NCI-H526 (cell line): ENCODE data around the gene HYDIN.

ENCODE experiments used
- DNase-seq, 2 experiments: peaks; one replicate each; lab custom pipeline; 2025; lab: John Stamatoyannopoulos, UW

The HYDIN gene

GRCh38 chr16:71230122-71230845, at the start of gene HYDIN:
HYDIN (minus strand) TSS chr16:71230722; CDS start chr16:71186895, 43,827 bp downstream.
- peak; percentile 60 to 84 for DNase-seq

GRCh38 chr16:71276589-71277334, 46.2 kb upstream of the HYDIN start:
- no peak for DNase-seq

GRCh38 chr16:71273384-71273783, 42.9 kb upstream of the HYDIN start:
- DNase-seq = no peak

GRCh38 chr16:71264299-71264698, 33.8 kb upstream of the HYDIN start:
- DNase-seq = no peak

- DNase-seq = no peak
These were observed 33.1 kb upstream of the HYDIN start for GRCh38 chr16:71263582-71263981.

GRCh38 chr16:71262391-71262790, 31.9 kb upstream of the HYDIN start:
- DNase-seq = no peak

GRCh38 chr16:71260995-71261394, 30.5 kb upstream of the HYDIN start:
- DNase-seq = no peak

- no peak for DNase-seq
These were observed 28.6 kb upstream of the HYDIN start for GRCh38 chr16:71259086-71259485.

GRCh38 chr16:71258372-71258771, 27.9 kb upstream of the HYDIN start:
- no peak for DNase-seq

- DNase-seq = no peak
These were observed 27.2 kb upstream of the HYDIN start for GRCh38 chr16:71257768-71258167.

GRCh38 chr16:71255721-71256120, 25.2 kb upstream of the HYDIN start:
- DNase-seq = no peak

- no peak for DNase-seq
These were observed 24.5 kb upstream of the HYDIN start for GRCh38 chr16:71254832-71255525.

GRCh38 chr16:71250461-71251235, 20.1 kb upstream of the HYDIN start:
- DNase-seq = no peak

- no peak for DNase-seq
These were observed 18.9 kb upstream of the HYDIN start for GRCh38 chr16:71249399-71249798.

- DNase-seq = no peak
These were observed 17.0 kb upstream of the HYDIN start for GRCh38 chr16:71247478-71247877.

GRCh38 chr16:71246309-71246708, 15.8 kb upstream of the HYDIN start:
- DNase-seq = no peak

GRCh38 chr16:71244521-71244920, 14.0 kb upstream of the HYDIN start:
- no peak for DNase-seq

GRCh38 chr16:71242601-71243000, 12.1 kb upstream of the HYDIN start:
- DNase-seq = no peak

- DNase-seq = no peak
These were observed 11.5 kb upstream of the HYDIN start for GRCh38 chr16:71242036-71242435.

GRCh38 chr16:71229344-71229743, 1.2 kb downstream of the HYDIN start:
- DNase-seq = no peak

- no peak for DNase-seq
These were observed 4.0 kb downstream of the HYDIN start for GRCh38 chr16:71226229-71227141.
